SK-N-SH treated with all-trans-retinoic acid at 6 μM for 48 hours (cell line): ENCODE measurements around the gene RAD54L.

ENCODE experiments used
- ATAC-seq: fragments of 200-7000 bp; cut with Tn5 transposase; 3 replicates; pipeline ENCODE4 v1.9.1; 2020; ENCODE audit warnings: mild to moderate bottlenecking, moderate library complexity
- ARNTL ChIP-seq: fragments of 450-650 bp; formaldehyde crosslinking; IDR thresholded peaks from 2 replicates; pipeline ENCODE4 v1.5.0; 2020; ENCODE audit warnings: low read depth, mild to moderate bottlenecking, moderate library complexity, borderline replicate concordance
- BACH2 ChIP-seq: fragments of 250-450 bp; sonication (Bioruptor Pico); IDR thresholded peaks from 2 replicates; pipeline ENCODE4 v1.9.0; 2021; ENCODE audit warnings: mild to moderate bottlenecking, borderline replicate concordance
- CSDC2 ChIP-seq: fragments of 250-450 bp; sonication (Bioruptor Pico); IDR thresholded peaks from 2 replicates; pipeline ENCODE4 v1.5.0; 2020; ENCODE audit warnings: mild to moderate bottlenecking, moderate library complexity
- ESRRG ChIP-seq: fragments of 250-450 bp; sonication (Bioruptor Pico); IDR thresholded peaks from 2 replicates; pipeline ENCODE4 v1.6.1; 2021; ENCODE audit warnings: mild to moderate bottlenecking
- GLIS3 ChIP-seq: fragments of 250-450 bp; sonication (Bioruptor Pico); IDR thresholded peaks from 2 replicates; pipeline ENCODE4 v1.5.0; 2020; ENCODE audit warnings: mild to moderate bottlenecking, moderate library complexity
- ISL1 ChIP-seq: fragments of 250-450 bp; sonication (Bioruptor Pico); IDR thresholded peaks from 2 replicates; pipeline ENCODE4 v2.1.2; 2022; ENCODE audit warnings: mild to moderate bottlenecking, moderate library complexity
- OSR1 ChIP-seq: fragments of 250-450 bp; sonication (Bioruptor Pico); IDR thresholded peaks from 2 replicates; pipeline ENCODE4 v1.8.0; 2022; ENCODE audit warnings: moderate library complexity, mild to moderate bottlenecking, inconsistent platforms
- RARB ChIP-seq: fragments of 250-450 bp; sonication (Bioruptor Pico); IDR thresholded peaks from 2 replicates; pipeline ENCODE4 v1.8.0; 2021; ENCODE audit warnings: mild to moderate bottlenecking, moderate library complexity
- SNAI2 ChIP-seq: fragments of 250-450 bp; sonication (Bioruptor Pico); IDR thresholded peaks from 2 replicates; pipeline ENCODE4 v1.5.0; 2020; ENCODE audit warnings: mild to moderate bottlenecking, moderate library complexity
- TCF4 ChIP-seq: fragments of 250-450 bp; sonication (Bioruptor Pico); IDR thresholded peaks from 2 replicates; pipeline ENCODE4 v1.8.0; 2021; ENCODE audit warnings: mild to moderate bottlenecking, moderate library complexity, borderline replicate concordance
- TOX ChIP-seq: fragments of 250-450 bp; sonication (Bioruptor Pico); IDR thresholded peaks from 2 replicates; pipeline ENCODE4 v1.8.0; 2021; ENCODE audit warnings: mild to moderate bottlenecking, moderate library complexity, borderline replicate concordance
- TSHZ2 ChIP-seq: fragments of 250-450 bp; sonication (Bioruptor Pico); IDR thresholded peaks from 2 replicates; pipeline ENCODE4 v1.5.0; 2020; ENCODE audit warnings: mild to moderate bottlenecking, moderate library complexity
- ZC3H10 ChIP-seq: fragments of 250-450 bp; sonication (Bioruptor Pico); IDR thresholded peaks from 2 replicates; pipeline ENCODE4 v1.5.1; 2021; ENCODE audit warnings: mild to moderate bottlenecking, moderate library complexity
- ZFP3 ChIP-seq: fragments of 250-450 bp; sonication (Bioruptor Pico); IDR thresholded peaks from 2 replicates; pipeline ENCODE4 v1.5.0; 2020; ENCODE audit warnings: mild to moderate bottlenecking, moderate library complexity
- ZFP30 ChIP-seq: fragments of 450-650 bp; formaldehyde crosslinking; IDR thresholded peaks from 2 replicates; pipeline ENCODE4 v1.5.0; 2022; ENCODE audit warnings: mild to moderate bottlenecking, moderate library complexity
- ZNF565 ChIP-seq: fragments of 450-650 bp; formaldehyde crosslinking; conservative IDR thresholded peaks from 2 replicates; pipeline ENCODE4 v1.5.0; 2020; ENCODE audit warnings: low read depth, mild to moderate bottlenecking, moderate library complexity
- ZNF70 ChIP-seq: fragments of 450-650 bp; formaldehyde crosslinking; IDR thresholded peaks from 2 replicates; pipeline ENCODE4 v1.5.0; 2020; ENCODE audit warnings: mild to moderate bottlenecking, moderate library complexity
- ZNF8 ChIP-seq: fragments of 450-650 bp; formaldehyde crosslinking; IDR thresholded peaks from 2 replicates; pipeline ENCODE4 v1.5.0; 2020; ENCODE audit warnings: mild to moderate bottlenecking, moderate library complexity
- TF ChIP-seq, protein P1 (sequence below): fragments of 250-450 bp; sonication (Bioruptor Pico); IDR thresholded peaks from 2 replicates; pipeline ENCODE4 v1.5.1; 2021; ENCODE audit warnings: mild to moderate bottlenecking, moderate library complexity
- TF ChIP-seq, protein P2 (sequence below): fragments of 250-450 bp; sonication (Bioruptor Pico); IDR thresholded peaks from 2 replicates; pipeline ENCODE4 v1.8.0; 2020; ENCODE audit warnings: mild to moderate bottlenecking, moderate library complexity, borderline replicate concordance
- TF ChIP-seq, protein P3 (sequence below): fragments of 250-450 bp; sonication (Bioruptor Pico); IDR thresholded peaks from 2 replicates; pipeline ENCODE4 v1.5.1; 2020; ENCODE audit warnings: low read depth, mild to moderate bottlenecking, moderate library complexity

The RAD54L gene

DNA sequence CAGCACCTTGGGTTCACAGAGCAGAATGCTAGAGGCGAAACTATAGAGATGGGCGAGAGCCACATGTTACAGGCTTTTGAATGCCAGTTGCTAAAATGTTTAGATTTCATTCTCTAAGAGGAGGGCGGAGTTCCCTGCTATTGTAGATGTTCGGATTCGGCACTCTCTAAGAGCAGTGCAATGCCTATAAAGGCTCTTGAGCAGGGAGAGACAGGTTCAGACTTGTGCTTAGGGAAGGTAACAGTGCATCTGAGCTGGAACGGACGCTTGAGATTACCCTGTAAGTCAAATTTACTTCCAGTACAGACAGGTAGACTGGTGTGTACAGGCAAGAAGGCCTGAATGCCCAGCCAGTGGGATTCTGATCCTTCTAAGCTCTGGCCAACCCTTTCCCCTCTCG lies 29.1 kb upstream of the RAD54L start:
- TF ChIP-seq CSDC2 (no peak), GLIS3 (no peak), SNAI2 (no peak), ZNF70 (no peak)

GRCh38 chr1:46219551-46220520 lies 27.7 kb upstream of the RAD54L start:
- TF ChIP-seq, protein P1, sequence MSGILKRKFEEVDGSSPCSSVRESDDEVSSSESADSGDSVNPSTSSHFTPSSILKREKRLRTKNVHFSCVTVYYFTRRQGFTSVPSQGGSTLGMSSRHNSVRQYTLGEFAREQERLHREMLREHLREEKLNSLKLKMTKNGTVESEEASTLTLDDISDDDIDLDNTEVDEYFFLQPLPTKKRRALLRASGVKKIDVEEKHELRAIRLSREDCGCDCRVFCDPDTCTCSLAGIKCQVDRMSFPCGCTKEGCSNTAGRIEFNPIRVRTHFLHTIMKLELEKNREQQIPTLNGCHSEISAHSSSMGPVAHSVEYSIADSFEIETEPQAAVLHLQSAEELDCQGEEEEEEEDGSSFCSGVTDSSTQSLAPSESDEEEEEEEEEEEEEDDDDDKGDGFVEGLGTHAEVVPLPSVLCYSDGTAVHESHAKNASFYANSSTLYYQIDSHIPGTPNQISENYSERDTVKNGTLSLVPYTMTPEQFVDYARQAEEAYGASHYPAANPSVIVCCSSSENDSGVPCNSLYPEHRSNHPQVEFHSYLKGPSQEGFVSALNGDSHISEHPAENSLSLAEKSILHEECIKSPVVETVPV (CRISPR knock-in tag), result no peak
- TF ChIP-seq ARNTL (CRISPR knock-in tag) (no peak), TCF4 (CRISPR knock-in tag) (no peak), OSR1 (no peak), GLIS3 (no peak), RARB (no peak), TSHZ2 (no peak), TOX (no peak), ZC3H10 (CRISPR knock-in tag) (no peak), ISL1 (CRISPR knock-in tag) (no peak), CSDC2 (no peak), BACH2 (CRISPR knock-in tag) (no peak), ESRRG (CRISPR knock-in tag) (no peak), SNAI2 (no peak), ZFP3 (no peak), ZFP30 (CRISPR knock-in tag) (no peak), ZNF565 (CRISPR knock-in tag) (no peak)
- TF ChIP-seq, protein P2, sequence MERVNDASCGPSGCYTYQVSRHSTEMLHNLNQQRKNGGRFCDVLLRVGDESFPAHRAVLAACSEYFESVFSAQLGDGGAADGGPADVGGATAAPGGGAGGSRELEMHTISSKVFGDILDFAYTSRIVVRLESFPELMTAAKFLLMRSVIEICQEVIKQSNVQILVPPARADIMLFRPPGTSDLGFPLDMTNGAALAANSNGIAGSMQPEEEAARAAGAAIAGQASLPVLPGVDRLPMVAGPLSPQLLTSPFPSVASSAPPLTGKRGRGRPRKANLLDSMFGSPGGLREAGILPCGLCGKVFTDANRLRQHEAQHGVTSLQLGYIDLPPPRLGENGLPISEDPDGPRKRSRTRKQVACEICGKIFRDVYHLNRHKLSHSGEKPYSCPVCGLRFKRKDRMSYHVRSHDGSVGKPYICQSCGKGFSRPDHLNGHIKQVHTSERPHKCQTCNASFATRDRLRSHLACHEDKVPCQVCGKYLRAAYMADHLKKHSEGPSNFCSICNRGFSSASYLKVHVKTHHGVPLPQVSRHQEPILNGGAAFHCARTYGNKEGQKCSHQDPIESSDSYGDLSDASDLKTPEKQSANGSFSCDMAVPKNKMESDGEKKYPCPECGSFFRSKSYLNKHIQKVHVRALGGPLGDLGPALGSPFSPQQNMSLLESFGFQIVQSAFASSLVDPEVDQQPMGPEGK, result no peak
- TF ChIP-seq, protein P3, sequence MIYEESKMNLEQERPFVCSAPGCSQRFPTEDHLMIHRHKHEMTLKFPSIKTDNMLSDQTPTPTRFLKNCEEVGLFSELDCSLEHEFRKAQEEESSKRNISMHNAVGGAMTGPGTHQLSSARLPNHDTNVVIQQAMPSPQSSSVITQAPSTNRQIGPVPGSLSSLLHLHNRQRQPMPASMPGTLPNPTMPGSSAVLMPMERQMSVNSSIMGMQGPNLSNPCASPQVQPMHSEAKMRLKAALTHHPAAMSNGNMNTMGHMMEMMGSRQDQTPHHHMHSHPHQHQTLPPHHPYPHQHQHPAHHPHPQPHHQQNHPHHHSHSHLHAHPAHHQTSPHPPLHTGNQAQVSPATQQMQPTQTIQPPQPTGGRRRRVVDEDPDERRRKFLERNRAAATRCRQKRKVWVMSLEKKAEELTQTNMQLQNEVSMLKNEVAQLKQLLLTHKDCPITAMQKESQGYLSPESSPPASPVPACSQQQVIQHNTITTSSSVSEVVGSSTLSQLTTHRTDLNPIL (CRISPR knock-in tag), result no peak
- ATAC-seq, result no peak

More for the DNA sequence above, 29.1 kb upstream of the RAD54L start:
- no peak for ATAC-seq

DNA sequence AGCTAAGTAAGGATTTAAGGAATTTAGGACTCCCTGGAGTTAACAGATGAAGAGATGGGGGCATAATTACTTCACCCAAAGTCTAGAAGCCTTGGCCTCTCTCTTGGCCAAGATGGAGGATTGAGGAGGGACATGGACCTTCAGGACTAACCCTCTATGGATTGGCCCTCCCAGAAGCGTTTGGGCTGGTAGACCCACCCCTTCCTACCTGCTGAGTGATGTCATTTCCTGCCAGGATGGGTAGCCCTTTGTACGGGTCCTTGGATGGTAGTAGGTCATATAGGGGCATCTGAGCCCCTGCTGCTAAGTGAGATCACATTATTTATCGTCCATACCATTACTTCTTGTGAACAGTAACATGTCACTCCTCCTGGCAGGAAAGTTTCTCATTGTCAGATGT lies 26.8 kb upstream of the RAD54L start:
- ATAC-seq, result no peak

More for the DNA sequence above, 26.8 kb upstream of the RAD54L start:
- TF ChIP-seq OSR1 (no peak), CSDC2 (no peak), ZNF70 (no peak), ZNF8 (CRISPR knock-in tag) (no peak), TOX (no peak), SNAI2 (no peak), GLIS3 (no peak), ISL1 (CRISPR knock-in tag) (no peak), RARB (no peak), TCF4 (CRISPR knock-in tag) (no peak), ZFP3 (no peak), BACH2 (CRISPR knock-in tag) (no peak), ESRRG (CRISPR knock-in tag) (no peak)
- TF ChIP-seq, protein P3 (CRISPR knock-in tag), result no peak
- TF ChIP-seq, all 23 proteins: peak for 0
